DMS153 treated with DMSO at 0.1 percent for 48 hours (cell line): ENCODE measurements around the gene NAA40.

Experiments
- DNase-seq: peaks from one replicate; lab custom pipeline; 2025; ENCODE audit not compliant: unreplicated experiment; lab: John Stamatoyannopoulos, UW

The NAA40 gene

GRCh38 chr11:63938479-63939396 lies at the start of gene NAA40:
Gene NAA40 (plus strand): TSS chr11:63939002. CDS start chr11:63939097, 95 bp downstream.
- DNase-seq, result peak; percentile 95

GRCh38 chr11:63889344-63889743 lies 49.5 kb upstream of the NAA40 start:
- no peak for DNase-seq

- no peak for DNase-seq
These were observed 48.4 kb upstream of the NAA40 start for GRCh38 chr11:63890368-63890767.

- no peak for DNase-seq
These were observed 46.6 kb upstream of the NAA40 start for GRCh38 chr11:63892228-63892627.

- DNase-seq, result no peak
These were observed 45.4 kb upstream of the NAA40 start for GRCh38 chr11:63893355-63893754.

- no peak for DNase-seq
These were observed 42.7 kb upstream of the NAA40 start for GRCh38 chr11:63896071-63896470.

GRCh38 chr11:63897459-63898146 lies 41.2 kb upstream of the NAA40 start:
- DNase-seq, result no peak

- DNase-seq, result no peak
These were observed 37.1 kb upstream of the NAA40 start for GRCh38 chr11:63901660-63902059.

GRCh38 chr11:63903884-63904283 lies 34.9 kb upstream of the NAA40 start:
- no peak for DNase-seq

- no peak for DNase-seq
These were observed 34.1 kb upstream of the NAA40 start for GRCh38 chr11:63904743-63905142.

- DNase-seq, result no peak
These were observed 33.6 kb upstream of the NAA40 start for GRCh38 chr11:63905179-63905578.

GRCh38 chr11:63906087-63906486 lies 32.7 kb upstream of the NAA40 start:
- DNase-seq, result no peak

- DNase-seq, result no peak
These were observed 32.2 kb upstream of the NAA40 start for GRCh38 chr11:63906585-63906984.

GRCh38 chr11:63907063-63907462 lies 31.7 kb upstream of the NAA40 start:
- DNase-seq, result no peak

GRCh38 chr11:63907808-63908530 lies 30.8 kb upstream of the NAA40 start:
- DNase-seq, result no peak

GRCh38 chr11:63908631-63909401 lies 30.0 kb upstream of the NAA40 start:
- DNase-seq, result no peak

GRCh38 chr11:63909591-63910506 lies 29.0 kb upstream of the NAA40 start:
- no peak for DNase-seq

- DNase-seq, result no peak
These were observed 28.1 kb upstream of the NAA40 start for GRCh38 chr11:63910675-63911074.

GRCh38 chr11:63911440-63911839 lies 27.4 kb upstream of the NAA40 start:
- DNase-seq, result no peak

GRCh38 chr11:63911876-63912275 lies 26.9 kb upstream of the NAA40 start:
- DNase-seq, result no peak
